Prostate gland (tissue), 2 donors: ENCODE measurements around the gene FOXL2.

Experiments
- POLR2A ChIP-seq: fragments of 450-650 bp; IDR thresholded peaks from one replicate; pipeline ENCODE4 v1.6.1; 2016; ENCODE audit warnings: antibody characterized with exemption, mild to moderate bottlenecking
- POLR2AphosphoS5 ChIP-seq: sonication (generic); formaldehyde crosslinking; IDR thresholded peaks from one replicate; pipeline ENCODE4 v1.6.1; 2017; ENCODE audit warnings: antibody characterized with exemption
- TF ChIP-seq, protein P1 (sequence below), 4 experiments: fragments of 200-600 bp in 2 of 4; fragments of 450-650 bp in 2 of 4; sonication (generic) in 2 of 4; IDR thresholded peaks; 1 replicate in 3 of 4; 2 replicates in 1 of 4; pipeline ENCODE4 v1.5.1; 2016 to 2019; ENCODE audit warnings: antibody characterized with exemption in 4 of 4, mild to moderate bottlenecking in 2 of 4, moderate library complexity in 2 of 4

DNA sequence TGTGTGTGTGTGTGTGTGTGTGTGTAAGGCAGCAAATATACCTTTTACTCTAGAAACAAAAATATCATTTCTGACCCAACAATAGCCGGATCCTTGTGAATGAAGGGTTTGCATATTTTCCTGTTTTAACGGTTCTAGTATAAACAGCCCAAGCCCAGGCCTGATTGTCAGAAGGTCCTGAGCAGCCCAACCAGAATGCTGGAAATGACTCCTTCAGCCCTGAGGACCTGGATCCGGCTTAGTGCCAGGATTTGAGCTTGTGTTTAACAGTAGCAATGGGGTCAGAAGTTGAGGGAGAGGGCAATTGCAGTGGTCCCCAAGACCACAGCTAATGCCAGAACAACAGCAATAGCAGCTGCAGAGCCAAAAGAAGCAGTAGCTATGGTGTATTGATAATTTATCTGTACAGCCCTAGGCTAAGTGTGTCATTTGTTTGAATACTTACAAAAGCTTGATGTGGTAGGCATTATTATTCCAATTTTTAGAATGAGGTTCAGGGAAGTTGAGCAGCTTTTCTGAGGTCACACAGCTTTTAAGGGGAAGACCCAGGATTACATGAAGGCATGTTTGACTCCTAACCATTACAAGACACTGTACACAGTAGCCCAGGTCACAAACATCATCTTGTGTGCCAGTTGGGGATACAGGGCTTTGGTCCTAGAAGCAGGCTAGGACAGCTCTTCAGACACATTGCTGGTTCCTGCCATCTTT is 12.8 kb downstream of the FOXL2 start:
- TF ChIP-seq, protein P1, sequence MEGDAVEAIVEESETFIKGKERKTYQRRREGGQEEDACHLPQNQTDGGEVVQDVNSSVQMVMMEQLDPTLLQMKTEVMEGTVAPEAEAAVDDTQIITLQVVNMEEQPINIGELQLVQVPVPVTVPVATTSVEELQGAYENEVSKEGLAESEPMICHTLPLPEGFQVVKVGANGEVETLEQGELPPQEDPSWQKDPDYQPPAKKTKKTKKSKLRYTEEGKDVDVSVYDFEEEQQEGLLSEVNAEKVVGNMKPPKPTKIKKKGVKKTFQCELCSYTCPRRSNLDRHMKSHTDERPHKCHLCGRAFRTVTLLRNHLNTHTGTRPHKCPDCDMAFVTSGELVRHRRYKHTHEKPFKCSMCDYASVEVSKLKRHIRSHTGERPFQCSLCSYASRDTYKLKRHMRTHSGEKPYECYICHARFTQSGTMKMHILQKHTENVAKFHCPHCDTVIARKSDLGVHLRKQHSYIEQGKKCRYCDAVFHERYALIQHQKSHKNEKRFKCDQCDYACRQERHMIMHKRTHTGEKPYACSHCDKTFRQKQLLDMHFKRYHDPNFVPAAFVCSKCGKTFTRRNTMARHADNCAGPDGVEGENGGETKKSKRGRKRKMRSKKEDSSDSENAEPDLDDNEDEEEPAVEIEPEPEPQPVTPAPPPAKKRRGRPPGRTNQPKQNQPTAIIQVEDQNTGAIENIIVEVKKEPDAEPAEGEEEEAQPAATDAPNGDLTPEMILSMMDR (IDR thresholded peaks at IDR 0.05), result no peak
- TF ChIP-seq POLR2A (no peak), POLR2AphosphoS5 (no peak)
